Nephron progenitor cell (in vitro differentiated cells): ENCODE results near the gene SERTAD1.

Source experiments
- DNase-seq: peaks from one replicate; pipeline ENCODE4 v3.0.0; 2021
- H3K27ac Mint-ChIP-seq: 2 replicates; pipeline ENCODE4 v1.8.0; 2021; ENCODE audit warnings: mild to moderate bottlenecking, moderate library complexity, mixed read lengths
- H3K27me3 Mint-ChIP-seq: 2 replicates; pipeline ENCODE4 v1.8.0; 2021; ENCODE audit warnings: mild to moderate bottlenecking, low read depth, mixed read lengths; ENCODE audit not compliant: poor library complexity
- H3K36me3 Mint-ChIP-seq: 2 replicates; pipeline ENCODE4 v1.8.0; 2021; ENCODE audit warnings: low read depth, mixed read lengths
- H3K4me1 Mint-ChIP-seq: 2 replicates; pipeline ENCODE4 v1.8.0; 2021; ENCODE audit warnings: mixed read lengths
- H3K4me3 Mint-ChIP-seq: 2 replicates; pipeline ENCODE4 v1.8.0; 2021; ENCODE audit warnings: mild to moderate bottlenecking, moderate library complexity, mixed read lengths
- H3K9me3 Mint-ChIP-seq: 2 replicates; pipeline ENCODE4 v1.8.0; 2021; ENCODE audit warnings: mild to moderate bottlenecking, moderate library complexity, mixed read lengths
- TF ChIP-seq, protein P1 (sequence below): fragments of 200-600 bp; sonication (generic); IDR thresholded peaks from 2 replicates; pipeline ENCODE4 v1.5.0; 2021; ENCODE audit warnings: antibody characterized with exemption

The SERTAD1 gene

DNA sequence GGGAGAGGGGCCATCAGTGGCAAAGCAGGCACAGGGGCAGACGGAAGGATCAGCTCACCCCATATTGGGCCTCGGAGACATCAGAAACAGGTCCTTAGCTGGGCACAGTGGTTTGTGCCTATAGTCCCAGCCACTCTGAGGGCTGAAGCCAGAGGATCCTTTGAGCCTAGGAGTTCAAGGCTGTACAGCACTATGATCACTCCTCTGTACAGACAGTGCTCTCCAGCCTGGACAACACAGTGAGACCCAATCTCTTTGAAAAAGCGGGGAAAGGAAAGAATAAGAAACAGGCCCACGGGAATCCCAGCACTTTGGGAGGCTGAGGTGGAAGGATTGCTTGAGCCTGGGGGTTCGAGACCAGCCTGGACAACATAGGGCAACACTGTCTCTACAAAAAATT is 6.0 kb downstream of the SERTAD1 start:
- Mint-ChIP-seq H3K4me1 (peaks cover 60% of the 10 kb centered on the region), H3K4me3 (peak overlapping the region; percentile 71), H3K9me3 (no peaks in the 10 kb centered on the region), H3K27ac (no peak overlapping the region), H3K27me3 (peaks cover 3% of the 10 kb centered on the region), H3K36me3 (peaks cover 4% of the 10 kb centered on the region)
- no peak for DNase-seq
- TF ChIP-seq, protein P1, sequence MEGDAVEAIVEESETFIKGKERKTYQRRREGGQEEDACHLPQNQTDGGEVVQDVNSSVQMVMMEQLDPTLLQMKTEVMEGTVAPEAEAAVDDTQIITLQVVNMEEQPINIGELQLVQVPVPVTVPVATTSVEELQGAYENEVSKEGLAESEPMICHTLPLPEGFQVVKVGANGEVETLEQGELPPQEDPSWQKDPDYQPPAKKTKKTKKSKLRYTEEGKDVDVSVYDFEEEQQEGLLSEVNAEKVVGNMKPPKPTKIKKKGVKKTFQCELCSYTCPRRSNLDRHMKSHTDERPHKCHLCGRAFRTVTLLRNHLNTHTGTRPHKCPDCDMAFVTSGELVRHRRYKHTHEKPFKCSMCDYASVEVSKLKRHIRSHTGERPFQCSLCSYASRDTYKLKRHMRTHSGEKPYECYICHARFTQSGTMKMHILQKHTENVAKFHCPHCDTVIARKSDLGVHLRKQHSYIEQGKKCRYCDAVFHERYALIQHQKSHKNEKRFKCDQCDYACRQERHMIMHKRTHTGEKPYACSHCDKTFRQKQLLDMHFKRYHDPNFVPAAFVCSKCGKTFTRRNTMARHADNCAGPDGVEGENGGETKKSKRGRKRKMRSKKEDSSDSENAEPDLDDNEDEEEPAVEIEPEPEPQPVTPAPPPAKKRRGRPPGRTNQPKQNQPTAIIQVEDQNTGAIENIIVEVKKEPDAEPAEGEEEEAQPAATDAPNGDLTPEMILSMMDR, result no peak

DNA sequence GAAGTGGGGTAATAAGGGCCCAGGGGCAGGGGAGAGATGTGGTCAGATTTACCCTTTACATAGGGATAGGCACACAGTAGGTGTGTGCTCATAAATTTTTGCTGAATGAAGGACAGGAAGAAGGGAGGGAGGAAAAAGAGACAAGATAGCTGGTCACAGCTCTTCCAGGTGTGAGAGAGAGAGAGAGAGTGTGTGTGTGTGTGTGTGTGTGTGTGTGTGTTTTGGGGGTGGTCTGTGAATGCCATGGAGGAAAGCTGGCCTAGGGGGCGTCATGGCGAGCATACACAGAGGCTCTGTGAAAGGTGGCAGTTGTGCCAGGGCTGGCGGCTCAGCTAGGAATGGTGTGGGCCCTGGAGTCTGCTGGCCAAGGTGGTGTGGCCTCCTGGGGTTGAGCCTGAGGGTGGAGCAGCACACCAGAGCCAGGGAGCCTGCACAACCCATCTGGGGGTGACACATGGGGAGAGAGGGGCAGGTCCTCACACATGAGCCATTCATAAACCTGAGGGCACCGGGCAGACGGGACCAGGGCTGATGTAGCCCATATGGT is 6.7 kb downstream of the SERTAD1 start:
- peak overlapping the region; percentile 56 for H3K4me3 Mint-ChIP-seq
- peaks cover 54% of the 10 kb centered on the region for H3K4me1 Mint-ChIP-seq
- peaks cover 4% of the 10 kb centered on the region for H3K36me3 Mint-ChIP-seq
- peaks cover 3% of the 10 kb centered on the region for H3K27me3 Mint-ChIP-seq
- peak overlapping the region; percentile 88 for H3K27ac Mint-ChIP-seq
- no peak for DNase-seq
- H3K9me3 Mint-ChIP-seq, result no peaks in the 10 kb centered on the region
- TF ChIP-seq, protein P1, result no peak

DNA sequence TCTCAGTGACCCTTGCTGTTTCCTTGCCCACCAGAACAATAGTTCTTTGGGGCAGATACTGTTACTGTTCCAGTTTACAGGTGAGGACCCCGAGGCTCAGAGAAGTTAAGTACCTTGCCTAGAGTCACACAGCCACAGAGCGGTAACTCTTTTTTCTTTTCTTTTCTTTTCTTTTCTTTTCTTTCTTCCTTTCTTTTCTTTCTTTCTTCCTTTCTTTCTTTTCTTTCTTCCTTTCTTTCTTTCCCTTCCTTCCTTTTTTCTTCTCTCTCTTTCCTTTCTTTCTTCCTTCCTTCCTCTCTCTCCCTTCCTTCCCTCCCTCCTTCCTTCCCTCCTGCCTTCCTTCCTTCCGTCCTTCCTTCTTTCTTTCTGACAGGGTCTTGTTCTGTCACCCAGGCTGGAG is 7.8 kb downstream of the SERTAD1 start:
- H3K36me3 Mint-ChIP-seq, result peaks cover 4% of the 10 kb centered on the region
- H3K27me3 Mint-ChIP-seq, result peaks cover 3% of the 10 kb centered on the region
- no peaks in the 10 kb centered on the region for H3K9me3 Mint-ChIP-seq
- no peak for DNase-seq
- H3K4me1 Mint-ChIP-seq, result peaks cover 60% of the 10 kb centered on the region
- H3K27ac Mint-ChIP-seq, result peak overlapping the region; percentile 84
- TF ChIP-seq, protein P1, result no peak
- H3K4me3 Mint-ChIP-seq, result peak overlapping the region; percentile 18

DNA sequence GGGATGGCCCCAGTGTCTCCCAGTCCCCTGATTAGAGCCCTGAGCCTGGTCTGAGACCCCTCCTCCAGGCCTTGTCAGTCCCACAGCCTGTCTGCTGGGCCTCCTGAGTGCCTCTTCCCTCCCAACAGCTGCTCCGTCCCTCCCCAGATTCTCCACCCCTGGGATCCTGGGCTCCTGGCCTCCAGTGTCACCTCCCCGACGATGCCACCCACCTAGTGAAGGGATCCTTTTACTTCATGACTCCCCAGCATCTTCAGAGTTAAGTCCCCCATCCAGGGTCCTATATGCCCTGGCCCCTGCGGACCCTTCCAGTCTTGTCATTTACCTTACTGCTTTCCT is 8.2 kb downstream of the SERTAD1 start:
- peak overlapping the region; percentile 84 for H3K27ac Mint-ChIP-seq
- no peak for DNase-seq
- peaks cover 60% of the 10 kb centered on the region for H3K4me1 Mint-ChIP-seq
- H3K27me3 Mint-ChIP-seq, result peaks cover 3% of the 10 kb centered on the region
- TF ChIP-seq, protein P1, result no peak
- peaks cover 4% of the 10 kb centered on the region for H3K36me3 Mint-ChIP-seq
- peak overlapping the region; percentile 18 for H3K4me3 Mint-ChIP-seq
- no peaks in the 10 kb centered on the region for H3K9me3 Mint-ChIP-seq

DNA sequence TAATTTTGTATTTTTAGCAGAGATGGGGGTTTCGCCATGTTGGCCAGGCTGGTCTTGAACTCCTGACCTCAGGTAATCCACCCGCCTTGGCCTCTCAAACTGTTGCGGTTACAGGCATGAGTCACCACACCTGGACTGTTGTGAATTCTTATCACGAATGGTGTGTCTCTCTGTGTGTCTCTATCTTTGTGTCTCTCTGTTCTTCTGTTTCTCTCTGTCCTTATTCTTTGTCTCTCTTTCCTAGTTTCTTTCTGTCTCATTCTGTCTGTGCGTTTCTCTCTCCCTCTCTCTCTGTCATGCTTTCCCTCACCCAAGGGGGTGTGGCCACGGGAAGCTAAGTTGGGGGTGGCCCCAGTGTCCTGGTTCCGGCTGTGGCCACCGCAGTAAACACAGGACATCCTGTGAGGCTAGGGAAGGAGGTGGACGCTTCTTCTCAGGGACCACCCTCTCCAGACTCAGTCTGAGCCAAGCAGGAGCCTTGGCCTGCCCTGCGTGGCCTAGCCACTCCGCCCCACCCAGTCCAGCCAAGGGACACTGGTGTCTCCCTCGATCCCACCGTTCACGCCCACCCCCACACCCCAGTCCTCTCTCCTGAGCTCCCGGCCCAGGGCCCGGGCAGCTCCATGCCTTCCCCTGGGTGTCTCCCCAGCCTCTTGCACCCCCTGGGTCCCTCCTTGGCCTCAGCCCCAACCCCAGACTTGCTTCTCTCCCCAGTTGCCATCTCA is 8.7 kb downstream of the SERTAD1 start:
- Mint-ChIP-seq H3K9me3 (no peaks in the 10 kb centered on the region), H3K27ac (peak overlapping the region; percentile 84), H3K4me3 (no peak overlapping the region), H3K36me3 (no peaks in the 10 kb centered on the region), H3K27me3 (peaks cover 3% of the 10 kb centered on the region), H3K4me1 (peaks cover 55% of the 10 kb centered on the region)
- TF ChIP-seq, protein P1, result no peak
- no peak for DNase-seq

DNA sequence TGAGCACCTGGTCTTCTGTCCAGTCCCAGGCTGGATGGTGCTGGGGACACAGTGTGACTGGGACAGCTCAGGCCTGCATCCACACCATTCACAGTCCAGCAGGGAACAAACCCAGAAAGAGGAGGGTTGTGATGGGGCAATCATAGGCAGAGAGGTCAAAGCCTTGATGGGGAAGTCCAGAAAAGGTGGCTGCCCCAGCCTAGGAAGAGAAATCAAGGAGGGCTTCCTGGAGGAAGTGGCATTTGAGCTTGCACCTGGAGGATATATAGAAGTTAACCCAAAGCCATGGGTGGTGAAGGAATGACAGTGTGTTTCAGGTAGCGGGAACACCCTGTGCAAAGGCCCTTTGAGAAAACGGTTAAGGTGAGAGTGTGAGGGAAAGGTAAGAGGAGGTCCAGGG is 10.0 kb downstream of the SERTAD1 start:
- DNase-seq, result no peak
- Mint-ChIP-seq H3K9me3 (no peaks in the 10 kb centered on the region), H3K4me3 (no peak overlapping the region), H3K27ac (peak overlapping the region; percentile 44), H3K36me3 (no peaks in the 10 kb centered on the region), H3K27me3 (peaks cover 8% of the 10 kb centered on the region), H3K4me1 (peaks cover 50% of the 10 kb centered on the region)
- TF ChIP-seq, protein P1, result no peak
